Ammon's horn (tissue), 1 donor: ENCODE results near the gene SLC25A26.

Experiments used
- DNase-seq: peaks from one replicate; pipeline ENCODE4 v3.0.0-alpha.2; 2016; ENCODE audit warnings: low spot score

The SLC25A26 gene

DNA sequence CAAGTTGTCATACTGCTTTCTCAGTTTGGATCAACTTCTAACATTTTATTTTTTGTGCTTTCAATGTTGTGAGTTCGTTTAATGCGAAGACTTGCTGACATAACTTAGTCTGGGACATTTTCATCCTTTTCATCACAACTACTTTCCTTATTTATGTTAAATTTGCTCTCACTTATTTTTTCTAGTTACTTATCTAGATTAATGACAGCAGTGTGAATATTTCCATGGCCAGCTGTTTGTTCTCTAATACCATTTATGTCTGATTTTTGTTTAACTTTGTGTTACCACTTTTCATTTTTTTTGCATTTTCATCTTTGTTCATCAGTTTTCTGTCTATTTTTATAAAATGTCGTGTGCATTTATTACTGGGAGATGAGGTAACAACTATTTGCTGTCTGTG, 6.2 kb downstream of the SLC25A26 start:
- DNase-seq, result no peak

DNA sequence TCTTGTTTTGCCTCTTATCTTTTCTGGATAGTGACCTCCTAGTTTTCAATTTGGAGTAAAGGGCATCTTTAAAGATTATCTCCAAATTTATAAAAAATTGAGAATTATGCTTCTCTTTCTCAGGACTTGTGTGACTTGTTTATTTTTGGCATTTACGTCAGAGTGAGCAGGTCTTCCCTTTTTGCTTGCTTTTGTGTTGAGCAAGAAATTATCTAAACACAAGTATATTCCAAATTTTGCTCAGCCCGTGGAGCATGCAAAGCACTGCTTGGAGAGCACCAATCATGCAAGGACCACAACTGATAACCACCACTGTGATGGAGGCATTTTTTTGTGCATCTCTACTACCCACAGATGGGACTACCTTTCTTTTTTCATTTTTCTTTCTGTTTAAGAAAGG, 7.1 kb downstream of the SLC25A26 start:
- DNase-seq, result no peak

GRCh38 chr3:66228707-66229106, 7.9 kb downstream of the SLC25A26 start:
- no peak for DNase-seq

GRCh38 chr3:66229931-66230330, 9.1 kb downstream of the SLC25A26 start:
- DNase-seq, result no peak

- DNase-seq, result no peak
Observed at GRCh38 chr3:66233033-66233432, 12.2 kb downstream of the SLC25A26 start.

GRCh38 chr3:66236281-66236680, 15.5 kb downstream of the SLC25A26 start:
- no peak for DNase-seq

DNA sequence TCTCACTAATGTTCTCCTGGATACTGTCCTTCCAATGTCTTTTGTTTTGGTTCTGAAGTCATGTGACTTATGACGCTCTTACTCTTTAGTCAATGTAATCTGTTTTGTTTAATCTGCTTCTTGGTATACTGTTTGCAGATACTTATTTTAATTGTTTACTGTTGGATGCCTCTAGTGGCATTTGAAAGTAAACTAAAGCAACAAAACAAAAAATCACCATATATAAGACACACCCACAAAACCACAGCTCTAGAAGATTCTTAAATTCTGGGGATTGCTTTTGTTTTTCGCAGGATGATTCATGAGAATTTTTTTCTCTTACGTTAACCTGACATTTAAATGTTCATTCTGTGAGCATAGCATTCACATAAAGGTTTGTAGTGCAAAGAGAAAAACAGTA, 16.8 kb downstream of the SLC25A26 start:
- DNase-seq, result no peak

GRCh38 chr3:66239513-66240123, 18.8 kb downstream of the SLC25A26 start:
- no peak for DNase-seq

DNA sequence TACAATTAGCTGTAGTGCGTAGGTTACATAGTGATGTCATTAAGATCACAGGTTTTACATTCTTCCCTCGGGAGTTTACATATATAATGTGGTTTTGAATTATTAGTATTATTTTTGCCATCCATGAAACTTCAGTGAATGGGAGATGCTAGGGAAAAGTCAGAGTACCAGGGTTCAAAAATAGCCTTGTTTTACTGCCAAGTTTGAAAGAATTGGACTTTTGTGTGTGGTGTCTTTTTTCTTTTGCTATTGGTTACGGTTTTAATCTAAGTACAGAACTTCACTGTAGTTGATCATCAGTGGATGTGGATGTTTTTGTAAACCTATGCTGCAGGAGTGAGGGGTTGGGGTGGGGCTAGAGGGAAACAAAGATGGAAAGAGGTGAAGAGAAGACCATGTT, 20.7 kb downstream of the SLC25A26 start:
- no peak for DNase-seq

- DNase-seq, result no peak
Observed at GRCh38 chr3:66242788-66243464, 22.1 kb downstream of the SLC25A26 start.

- no peak for DNase-seq
Observed at GRCh38 chr3:66248641-66249040, 27.8 kb downstream of the SLC25A26 start.

- DNase-seq, result peak; percentile 35
Observed at GRCh38 chr3:66253790-66254620, 33.2 kb downstream of the SLC25A26 start.

GRCh38 chr3:66255865-66256264, 35.1 kb downstream of the SLC25A26 start:
- DNase-seq, result no peak

DNA sequence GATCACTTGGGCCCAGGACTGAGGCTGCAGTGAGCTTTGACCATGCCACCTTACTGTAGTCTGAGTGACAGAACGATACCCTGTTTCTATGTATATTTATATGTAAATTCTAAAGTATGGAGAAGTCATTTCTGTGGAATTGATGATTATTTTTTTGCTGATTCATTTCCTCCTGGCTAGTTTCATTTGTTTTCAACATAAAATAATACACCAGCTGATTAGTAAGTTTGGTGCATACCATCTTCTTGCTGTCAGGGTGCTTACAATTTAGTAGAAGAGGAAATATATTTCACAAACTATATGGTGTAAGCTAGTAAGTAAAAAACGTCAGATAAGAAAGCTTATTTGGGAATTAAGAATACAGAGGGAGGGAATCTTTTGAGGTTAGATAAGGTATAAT, 36.0 kb downstream of the SLC25A26 start:
- DNase-seq, result no peak

- DNase-seq, result no peak
Observed at GRCh38 chr3:66259566-66260255, 38.9 kb downstream of the SLC25A26 start.

- no peak for DNase-seq
Observed at GRCh38 chr3:66260431-66260830, 39.6 kb downstream of the SLC25A26 start.

GRCh38 chr3:66261355-66261754, 40.6 kb downstream of the SLC25A26 start:
- no peak for DNase-seq

DNA sequence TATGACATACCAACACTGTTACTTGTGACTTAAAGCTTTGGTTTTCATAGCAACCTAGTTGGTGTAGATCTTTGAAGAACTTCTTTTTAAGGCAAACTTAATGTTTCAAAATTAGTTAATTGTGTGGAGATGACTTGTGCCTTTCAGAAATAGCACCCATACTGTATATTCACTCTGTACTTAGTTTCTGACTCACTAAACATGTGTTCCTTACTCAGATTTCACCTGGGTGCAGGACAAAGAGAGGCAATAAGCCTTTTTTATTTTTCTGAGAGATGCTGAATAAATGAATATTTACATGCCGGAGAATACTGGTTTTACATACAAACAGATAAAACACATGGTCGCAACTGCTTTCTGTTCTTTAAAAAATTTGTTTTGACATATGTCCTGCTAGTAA, 44.8 kb downstream of the SLC25A26 start:
- DNase-seq, result no peak

DNA sequence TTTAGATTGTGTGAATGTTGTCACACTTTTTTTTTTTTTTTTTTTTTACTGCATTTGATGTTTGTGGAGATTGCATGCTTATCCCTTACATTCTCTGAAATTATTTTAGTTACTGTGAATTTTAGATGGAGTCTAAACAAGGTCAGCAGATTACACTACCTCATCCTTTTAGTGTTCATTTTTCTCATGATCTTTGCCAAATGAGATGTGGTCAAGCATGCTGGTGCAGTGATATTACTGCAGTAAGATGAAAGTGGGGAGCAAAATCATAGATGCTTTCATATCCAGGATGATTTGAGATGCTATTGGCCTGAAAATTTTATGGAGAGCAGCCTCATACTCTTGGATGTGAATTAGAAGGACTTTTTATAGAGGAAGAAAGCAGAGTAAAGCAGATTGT, 45.8 kb downstream of the SLC25A26 start:
- DNase-seq, result no peak

DNA sequence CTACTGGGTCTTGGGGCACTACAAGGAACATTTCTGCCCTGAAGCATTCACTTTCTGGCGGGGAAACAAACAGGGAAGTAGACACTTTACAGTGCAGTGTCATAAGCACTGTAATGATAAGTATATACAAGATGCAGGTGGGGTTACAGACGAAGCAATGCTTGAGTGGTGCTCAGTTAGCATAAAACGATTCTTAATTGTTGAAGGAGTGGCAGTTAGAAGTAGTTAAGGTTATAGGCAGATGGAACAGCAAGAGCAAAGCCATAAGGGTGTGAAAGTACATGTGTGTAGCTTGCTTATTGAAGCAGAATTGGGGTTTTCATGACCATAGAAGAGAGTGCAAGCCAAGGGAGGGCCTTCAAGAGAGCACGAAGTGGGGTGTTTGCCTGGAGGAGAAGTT, 46.2 kb downstream of the SLC25A26 start:
- no peak for DNase-seq

DNA sequence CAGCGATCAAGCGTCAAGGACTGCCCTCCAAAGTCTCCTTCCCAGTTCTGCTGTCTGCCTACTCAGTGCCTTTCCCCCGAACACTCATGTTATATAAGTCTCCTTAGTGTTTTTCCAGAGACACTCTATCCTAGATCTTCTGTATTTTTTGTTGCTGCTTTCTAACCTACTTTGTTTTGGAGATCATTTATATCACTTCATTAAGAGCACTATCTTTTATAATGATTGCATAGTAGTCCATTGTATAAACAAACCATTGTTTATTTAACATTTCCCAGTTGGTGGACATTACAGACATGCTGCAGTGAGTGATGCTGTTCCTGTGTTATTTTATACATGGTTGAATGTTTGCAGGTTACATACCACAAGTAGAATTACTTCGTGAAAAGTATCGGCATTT, 47.1 kb downstream of the SLC25A26 start:
- no peak for DNase-seq

- no peak for DNase-seq
Observed at GRCh38 chr3:66268864-66269263, 48.1 kb downstream of the SLC25A26 start.

- DNase-seq, result no peak
Observed at GRCh38 chr3:66269411-66269810, 48.6 kb downstream of the SLC25A26 start.
